ENCODE results near the gene MYH15. TPM values are rescaled to one million over a fixed set of nuclear protein-coding genes. Genes with fewer than 3 reads are reported as not detected.

The MYH15 gene
- polyA plus RNA-seq, 3 donors: not detected

- no peaks in the 10 kb centered on the region for H3K36me3 Mint-ChIP-seq
- Histone ChIP-seq H2AFZ (ENCODE audit: insufficient read depth, low read depth, low read length, poor library complexity, severe bottlenecking) (no peak overlapping the region), H3K36me3 (replicated peaks in 1 of 2; ENCODE audit: control insufficient read depth in 1 of 2, insufficient read depth in 2 of 2, low read length in 2 of 2) (no peaks in the 10 kb centered on the region), H3K79me2 (ENCODE audit: insufficient read depth, low read length) (no peaks in the 10 kb centered on the region), H3K4me1 (ENCODE audit: control insufficient read depth in 1 of 2, insufficient read depth in 2 of 2, low read length in 2 of 2) (no peaks in the 10 kb centered on the region), H3K9ac (ENCODE audit: insufficient read depth, low read length, poor library complexity, severe bottlenecking) (no peak overlapping the region), H3K27me3 (ENCODE audit: control insufficient read depth in 2 of 2, insufficient read depth in 2 of 2, low read length in 2 of 2) (no peaks in the 10 kb centered on the region), H3K4me3 (replicated peaks in 1 of 3; ENCODE audit: low read depth in 2 of 3, low read length in 3 of 3) (no peak overlapping the region), H3K4me2 (replicated peaks; ENCODE audit: extremely low read depth, low read length, poor library complexity, severe bottlenecking) (no peak overlapping the region), H3K9me3 (replicated peaks in 1 of 2; ENCODE audit: control insufficient read depth in 1 of 2, insufficient read depth in 1 of 2, low read length in 2 of 2) (no peaks in the 10 kb centered on the region), H4K20me1 (ENCODE audit: insufficient read depth, low read length) (no peaks in the 10 kb centered on the region), H3K27ac (ENCODE audit: low read depth in 1 of 2, low read length in 2 of 2) (no peak overlapping the region)
- intact Hi-C loops (cut with micrococcal nuclease): no loop called here
- DNase-seq: no peak
- H3K9me3 Mint-ChIP-seq: peaks cover 0 to 2% (median 0%) of the 10 kb centered on the region in 7 donors
- peaks cover 0 to 2% (median 1%) of the 10 kb centered on the region in 3 donors for H3K27me3 Mint-ChIP-seq (ENCODE audit: low read depth in 3 of 3)
- no peak for TF ChIP-seq CTCF (IDR thresholded peaks at IDR 0.05)
- no CpG with 5 or more reads among the region's 4 CpGs for WGBS (ENCODE audit: insufficient coverage)
- H3K27ac Mint-ChIP-seq: no peak overlapping the region
- H3K4me1 Mint-ChIP-seq: peaks cover 2% of the 10 kb centered on the region
- no peak overlapping the region for H3K4me3 Mint-ChIP-seq
Measured at GRCh38 chr3:108468577-108468976, 41.8 kb downstream of the MYH15 start.

GRCh38 chr3:108462899-108463298 lies 47.5 kb downstream of the MYH15 start:
- no peaks in the 10 kb centered on the region for H3K9me3 ChIP-seq (replicated peaks in 1 of 2; ENCODE audit: control insufficient read depth in 1 of 2, insufficient read depth in 1 of 2, low read length in 2 of 2)
- H3K79me2 ChIP-seq (ENCODE audit: insufficient read depth, low read length): no peaks in the 10 kb centered on the region
- H3K27ac ChIP-seq (ENCODE audit: low read depth in 1 of 2, low read length in 2 of 2): no peak overlapping the region
- no peak overlapping the region for H2AFZ ChIP-seq (ENCODE audit: insufficient read depth, low read depth, low read length, poor library complexity, severe bottlenecking)
- Mint-ChIP-seq H3K36me3 (no peaks in the 10 kb centered on the region), H3K4me3 (no peak overlapping the region), H3K4me1 (peaks cover 9% of the 10 kb centered on the region), H3K27ac (no peak overlapping the region), H3K27me3 (ENCODE audit: low read depth in 3 of 3) (peaks cover 0 to 1% (median 0%) of the 10 kb centered on the region in 3 donors), H3K9me3 (no peaks in the 10 kb centered on the region)
- intact Hi-C loops (cut with micrococcal nuclease): no loop called here
- no peak overlapping the region for H3K4me2 ChIP-seq (replicated peaks; ENCODE audit: extremely low read depth, low read length, poor library complexity, severe bottlenecking)
- no peak for DNase-seq
- H4K20me1 ChIP-seq (ENCODE audit: insufficient read depth, low read length): no peaks in the 10 kb centered on the region
- H3K27me3 ChIP-seq (ENCODE audit: control insufficient read depth in 2 of 2, insufficient read depth in 2 of 2, low read length in 2 of 2): no peaks in the 10 kb centered on the region
- H3K36me3 ChIP-seq (replicated peaks in 1 of 2; ENCODE audit: control insufficient read depth in 1 of 2, insufficient read depth in 2 of 2, low read length in 2 of 2): no peaks in the 10 kb centered on the region
- TF ChIP-seq CTCF (IDR thresholded peaks at IDR 0.05): no peak
- WGBS (ENCODE audit: insufficient coverage): no CpG with 5 or more reads among the region's 2 CpGs
- no peak overlapping the region for H3K9ac ChIP-seq (ENCODE audit: insufficient read depth, low read length, poor library complexity, severe bottlenecking)
- H3K4me3 ChIP-seq (replicated peaks in 1 of 3; ENCODE audit: low read depth in 2 of 3, low read length in 3 of 3): no peak overlapping the region
- no peaks in the 10 kb centered on the region for H3K4me1 ChIP-seq (ENCODE audit: control insufficient read depth in 1 of 2, insufficient read depth in 2 of 2, low read length in 2 of 2)

All from CD14-positive monocyte (primary cell).